Loucy (cell line): ENCODE data around the gene SLC35E4.

Experiments
- CTCF ChIP-seq: fragments of 200-600 bp; sonication (generic); conservative IDR thresholded peaks from 2 replicates; pipeline ENCODE4 v1.5.1; 2014; ENCODE audit warnings: mild to moderate bottlenecking, antibody characterized with exemption, low read length
- EZH2phosphoT487 ChIP-seq: fragments of 200-600 bp; IDR thresholded peaks from 2 replicates; pipeline ENCODE4 v1.6.1; 2018; ENCODE audit warnings: antibody characterized with exemption, mild to moderate bottlenecking, moderate library complexity, borderline replicate concordance

GRCh38 chr22:30667494-30668385 lies 32.2 kb downstream of the SLC35E4 start, which contains the start of gene DUSP18:
- peak; percentile 45 for TF ChIP-seq CTCF
- no peak for TF ChIP-seq EZH2phosphoT487
